HepG2 (cell line): ENCODE measurements around the gene MOV10L1. TPM values are rescaled to one million over a fixed set of nuclear protein-coding genes. Genes with fewer than 3 reads are reported as not detected.
A peak's percentile ranks its signal among the peaks of the same experiment; 100 is the strongest.

Experiments used
- EED ChIP-seq: sonication (generic); formaldehyde crosslinking; IDR thresholded peaks from 2 replicates; pipeline ENCODE4 v1.5.0; 2020; ENCODE audit warnings: mild to moderate bottlenecking, missing genetic modification reagents
- EZH2 ChIP-seq: conservative IDR thresholded peaks from 2 replicates; pipeline ENCODE4 v1.6.1; 2012; ENCODE audit warnings: mild to moderate bottlenecking, low read depth, low read length, moderate library complexity
- FIP1L1 ChIP-seq: fragments of 200-400 bp; formaldehyde crosslinking; IDR thresholded peaks from 2 replicates; pipeline ENCODE4 v1.6.1; 2018; ENCODE audit warnings: low read depth, mild to moderate bottlenecking, low read length, moderate library complexity, borderline replicate concordance; ENCODE audit not compliant: insufficient read depth
- FOXA3 ChIP-seq: IDR thresholded peaks from 2 replicates; pipeline ENCODE4 v1.6.1; 2016; ENCODE audit warnings: missing genetic modification reagents, missing compliant biosample characterization
- FOXK1 ChIP-seq: sonication (generic); formaldehyde crosslinking; IDR thresholded peaks from 2 replicates; pipeline ENCODE4 v1.4.0; 2020; ENCODE audit warnings: low read depth, missing genetic modification reagents, borderline replicate concordance
- GATAD2A ChIP-seq: IDR thresholded peaks from 2 replicates; pipeline ENCODE4 v1.6.1; 2016
- HMG20B ChIP-seq: conservative IDR thresholded peaks from 2 replicates; pipeline ENCODE4 v1.6.1; 2016; ENCODE audit warnings: missing genetic modification reagents, missing compliant biosample characterization
- KAT7 ChIP-seq: IDR thresholded peaks from 2 replicates; pipeline ENCODE4 v1.6.1; 2018; ENCODE audit warnings: borderline replicate concordance, missing compliant biosample characterization
- KLF12 ChIP-seq: sonication (generic); formaldehyde crosslinking; IDR thresholded peaks from 2 replicates; pipeline ENCODE4 v1.4.0; 2020; ENCODE audit warnings: missing genetic modification reagents, borderline replicate concordance
- MZF1 ChIP-seq: sonication (generic); formaldehyde crosslinking; IDR thresholded peaks from 2 replicates; pipeline ENCODE4 v1.8.1; 2023; ENCODE audit warnings: mild to moderate bottlenecking, missing genetic modification reagents, borderline replicate concordance
- NFATC3 ChIP-seq: sonication (generic); formaldehyde crosslinking; IDR thresholded peaks from 2 replicates; pipeline ENCODE4 v1.5.1; 2020; ENCODE audit warnings: mild to moderate bottlenecking, missing genetic modification reagents
- SALL2 ChIP-seq: sonication (generic); formaldehyde crosslinking; IDR thresholded peaks from 2 replicates; pipeline ENCODE4 v1.8.1; 2023; ENCODE audit warnings: mild to moderate bottlenecking, missing genetic modification reagents, inconsistent platforms
- STAT5B ChIP-seq: sonication (generic); formaldehyde crosslinking; IDR thresholded peaks from 2 replicates; pipeline ENCODE4 v1.4.0; 2020; ENCODE audit warnings: missing genetic modification reagents
- ZBTB42 ChIP-seq: sonication (generic); formaldehyde crosslinking; IDR thresholded peaks from 2 replicates; pipeline ENCODE4 v1.5.0; 2020; ENCODE audit warnings: mild to moderate bottlenecking, missing genetic modification reagents
- ZKSCAN1 ChIP-seq: fragments of 150-350 bp; IDR thresholded peaks from 2 replicates; pipeline ENCODE4 v1.6.1; 2014; ENCODE audit warnings: low read length
- ZNF562 ChIP-seq: sonication (generic); formaldehyde crosslinking; IDR thresholded peaks from 2 replicates; pipeline ENCODE4 v1.8.0; 2022; ENCODE audit warnings: missing genetic modification reagents, borderline replicate concordance
- ZNF564 ChIP-seq: sonication (generic); formaldehyde crosslinking; IDR thresholded peaks from 2 replicates; pipeline ENCODE4 v1.8.1; 2023; ENCODE audit warnings: mild to moderate bottlenecking, missing genetic modification reagents
- ZNF598 ChIP-seq: sonication (generic); formaldehyde crosslinking; IDR thresholded peaks from 2 replicates; pipeline ENCODE4 v1.5.1; 2020; ENCODE audit warnings: mild to moderate bottlenecking, missing genetic modification reagents, borderline replicate concordance
- ZNF720 ChIP-seq: sonication (generic); formaldehyde crosslinking; IDR thresholded peaks from 2 replicates; pipeline ENCODE4 v1.4.0; 2020; ENCODE audit warnings: missing genetic modification reagents
- ZSCAN31 ChIP-seq: sonication (generic); formaldehyde crosslinking; IDR thresholded peaks from 2 replicates; pipeline ENCODE4 v1.5.0; 2020; ENCODE audit warnings: low read depth, mild to moderate bottlenecking, missing genetic modification reagents
- polyA plus RNA-seq, 8 experiments: library from polyadenylated mRNA; depleted of rRNA in 3 of 8; stranded (reverse) in 7 of 8; unstranded in 1 of 8; fragments of >200 nt; fragmentation: Illumina TruSeq in 4 of 8; extraction: Trizol in 4 of 8; gene quantifications; 2 replicates each; pipeline versions ENCODE4 v1.2.1 to v1.2.3, GENCODE V29; 2011 to 2016; ENCODE audit warnings: low read depth in 4 of 8, missing spikeins in 1 of 8, mixed read lengths in 1 of 8; ENCODE audit not compliant: insufficient read depth in 1 of 8
- total RNA-seq, 5 experiments: library from RNA; depleted of rRNA; stranded (reverse); fragments of >200 nt; fragmentation: Illumina TruSeq; extraction: Trizol; gene quantifications; 2 replicates each; pipeline ENCODE4 v1.2.3, GENCODE V29; 2016; ENCODE audit warnings: low read depth in 1 of 5
- TF ChIP-seq, protein P1 (sequence below): IDR thresholded peaks from 2 replicates; pipeline ENCODE4 v1.6.1; 2016; ENCODE audit warnings: missing genetic modification reagents, missing compliant biosample characterization
- TF ChIP-seq, protein P2 (sequence below): sonication (generic); formaldehyde crosslinking; conservative IDR thresholded peaks from 2 replicates; pipeline ENCODE4 v1.8.0; 2022; ENCODE audit warnings: missing genetic modification reagents
- TF ChIP-seq, protein P3 (sequence below): sonication (generic); formaldehyde crosslinking; IDR thresholded peaks from 2 replicates; pipeline ENCODE4 v1.4.0; 2020; ENCODE audit warnings: missing genetic modification reagents, mild to moderate bottlenecking, borderline replicate concordance
- TF ChIP-seq, protein P4 (sequence below): sonication (generic); formaldehyde crosslinking; IDR thresholded peaks from 2 replicates; pipeline ENCODE4 v1.5.0; 2020; ENCODE audit warnings: missing genetic modification reagents, mild to moderate bottlenecking, borderline replicate concordance

The MOV10L1 gene
- total and polyA plus RNA-seq, 2 of the 13 experiments (the other 11 are each of a cell fraction or from before 2014, with no cell fraction given), result 0.11 to 0.12 TPM

DNA sequence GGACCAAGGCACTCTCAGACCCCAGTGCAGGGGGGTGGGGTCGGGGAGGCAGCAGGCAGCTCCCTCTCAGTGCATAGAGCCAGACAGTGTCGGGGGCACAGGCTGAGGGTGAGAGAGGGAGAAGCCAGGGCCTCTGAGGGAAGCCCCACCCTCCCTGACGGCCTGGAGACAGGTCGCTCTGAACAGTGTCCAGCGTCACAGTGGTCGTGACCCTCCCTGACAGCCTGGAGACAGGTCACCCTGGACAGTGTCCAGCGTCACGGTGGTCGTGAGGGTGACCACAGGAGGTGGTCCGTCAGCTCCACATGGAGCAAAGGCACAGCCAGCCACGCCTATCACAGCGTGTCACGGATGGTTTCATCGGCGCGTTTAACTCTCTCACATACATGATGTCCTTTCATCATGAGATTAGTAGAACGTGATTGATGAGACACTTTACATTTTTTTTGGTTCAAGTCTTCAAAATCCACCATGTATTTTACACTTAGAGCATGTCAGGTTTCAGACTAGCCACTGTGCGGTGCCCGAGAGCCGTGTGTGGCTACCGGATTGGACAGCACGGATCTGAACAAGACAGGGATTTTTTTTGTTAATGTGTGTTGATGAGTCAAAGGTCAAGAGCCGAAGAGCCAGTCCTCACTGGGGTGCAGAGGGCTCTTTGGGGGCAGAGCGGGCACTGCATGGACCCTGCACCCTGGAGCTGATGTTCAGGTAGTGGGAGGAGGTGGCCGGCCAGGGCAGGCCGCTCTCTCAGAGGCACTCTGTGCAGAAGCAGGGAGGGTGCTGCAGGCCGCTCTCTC, 56.8 kb downstream of the MOV10L1 start (continued):
- no peak for TF ChIP-seq FOXA3
- TF ChIP-seq SALL2, result no peak
- TF ChIP-seq ZNF598 (CRISPR knock-in tag), result no peak
- TF ChIP-seq KLF12 (CRISPR knock-in tag), result peak; percentile 16; the same call in 1 of the 2 replicates
- no peak for TF ChIP-seq STAT5B
- TF ChIP-seq, protein P1, sequence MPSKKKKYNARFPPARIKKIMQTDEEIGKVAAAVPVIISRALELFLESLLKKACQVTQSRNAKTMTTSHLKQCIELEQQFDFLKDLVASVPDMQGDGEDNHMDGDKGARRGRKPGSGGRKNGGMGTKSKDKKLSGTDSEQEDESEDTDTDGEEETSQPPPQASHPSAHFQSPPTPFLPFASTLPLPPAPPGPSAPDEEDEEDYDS (CRISPR knock-in tag), result peak; percentile 33; the same call in 1 of the 2 replicates
- peak; percentile 66 for TF ChIP-seq GATAD2A (CRISPR knock-in tag)
- TF ChIP-seq, protein P2, sequence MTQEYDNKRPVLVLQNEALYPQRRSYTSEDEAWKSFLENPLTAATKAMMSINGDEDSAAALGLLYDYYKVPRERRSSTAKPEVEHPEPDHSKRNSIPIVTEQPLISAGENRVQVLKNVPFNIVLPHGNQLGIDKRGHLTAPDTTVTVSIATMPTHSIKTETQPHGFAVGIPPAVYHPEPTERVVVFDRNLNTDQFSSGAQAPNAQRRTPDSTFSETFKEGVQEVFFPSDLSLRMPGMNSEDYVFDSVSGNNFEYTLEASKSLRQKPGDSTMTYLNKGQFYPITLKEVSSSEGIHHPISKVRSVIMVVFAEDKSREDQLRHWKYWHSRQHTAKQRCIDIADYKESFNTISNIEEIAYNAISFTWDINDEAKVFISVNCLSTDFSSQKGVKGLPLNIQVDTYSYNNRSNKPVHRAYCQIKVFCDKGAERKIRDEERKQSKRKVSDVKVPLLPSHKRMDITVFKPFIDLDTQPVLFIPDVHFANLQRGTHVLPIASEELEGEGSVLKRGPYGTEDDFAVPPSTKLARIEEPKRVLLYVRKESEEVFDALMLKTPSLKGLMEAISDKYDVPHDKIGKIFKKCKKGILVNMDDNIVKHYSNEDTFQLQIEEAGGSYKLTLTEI (CRISPR knock-in tag), result no peak
- TF ChIP-seq ZKSCAN1, result no peak
- no peak for TF ChIP-seq MZF1 (CRISPR knock-in tag)
- no peak for TF ChIP-seq FOXK1
- TF ChIP-seq, protein P3, sequence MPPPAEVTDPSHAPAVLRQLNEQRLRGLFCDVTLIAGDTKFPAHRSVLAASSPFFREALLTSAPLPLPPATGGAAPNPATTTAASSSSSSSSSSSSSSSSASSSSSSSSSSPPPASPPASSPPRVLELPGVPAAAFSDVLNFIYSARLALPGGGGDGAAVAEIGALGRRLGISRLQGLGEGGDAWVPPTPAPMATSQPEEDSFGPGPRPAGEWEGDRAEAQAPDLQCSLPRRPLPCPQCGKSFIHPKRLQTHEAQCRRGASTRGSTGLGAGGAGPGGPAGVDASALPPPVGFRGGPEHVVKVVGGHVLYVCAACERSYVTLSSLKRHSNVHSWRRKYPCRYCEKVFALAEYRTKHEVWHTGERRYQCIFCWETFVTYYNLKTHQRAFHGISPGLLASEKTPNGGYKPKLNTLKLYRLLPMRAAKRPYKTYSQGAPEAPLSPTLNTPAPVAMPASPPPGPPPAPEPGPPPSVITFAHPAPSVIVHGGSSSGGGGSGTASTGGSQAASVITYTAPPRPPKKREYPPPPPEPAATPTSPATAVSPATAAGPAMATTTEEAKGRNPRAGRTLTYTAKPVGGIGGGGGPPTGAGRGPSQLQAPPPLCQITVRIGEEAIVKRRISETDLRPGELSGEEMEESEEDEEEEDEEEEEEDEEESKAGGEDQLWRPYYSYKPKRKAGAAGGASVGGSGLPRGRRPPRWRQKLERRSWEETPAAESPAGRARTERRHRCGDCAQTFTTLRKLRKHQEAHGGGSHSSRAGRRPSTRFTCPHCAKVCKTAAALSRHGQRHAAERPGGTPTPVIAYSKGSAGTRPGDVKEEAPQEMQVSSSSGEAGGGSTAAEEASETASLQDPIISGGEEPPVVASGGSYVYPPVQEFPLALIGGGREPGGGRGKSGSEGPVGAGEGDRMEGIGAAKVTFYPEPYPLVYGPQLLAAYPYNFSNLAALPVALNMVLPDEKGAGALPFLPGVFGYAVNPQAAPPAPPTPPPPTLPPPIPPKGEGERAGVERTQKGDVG, result no peak
- no peak for TF ChIP-seq FIP1L1
- TF ChIP-seq EED (CRISPR knock-in tag), result 0 out of 2 replicates have a peak, but pooled peaks have one; percentile 19
- no peak for TF ChIP-seq KAT7
- no peak for TF ChIP-seq ZNF562
- 0 out of 2 replicates have a peak, but pooled peaks have one; percentile 45 for TF ChIP-seq HMG20B (CRISPR knock-in tag)
- no peak for TF ChIP-seq EZH2
- no peak for TF ChIP-seq ZNF564
- no peak for TF ChIP-seq NFATC3 (CRISPR knock-in tag)
- TF ChIP-seq ZSCAN31 (CRISPR knock-in tag), result no peak
- TF ChIP-seq ZNF720 (CRISPR knock-in tag), result no peak
- TF ChIP-seq, protein P4, sequence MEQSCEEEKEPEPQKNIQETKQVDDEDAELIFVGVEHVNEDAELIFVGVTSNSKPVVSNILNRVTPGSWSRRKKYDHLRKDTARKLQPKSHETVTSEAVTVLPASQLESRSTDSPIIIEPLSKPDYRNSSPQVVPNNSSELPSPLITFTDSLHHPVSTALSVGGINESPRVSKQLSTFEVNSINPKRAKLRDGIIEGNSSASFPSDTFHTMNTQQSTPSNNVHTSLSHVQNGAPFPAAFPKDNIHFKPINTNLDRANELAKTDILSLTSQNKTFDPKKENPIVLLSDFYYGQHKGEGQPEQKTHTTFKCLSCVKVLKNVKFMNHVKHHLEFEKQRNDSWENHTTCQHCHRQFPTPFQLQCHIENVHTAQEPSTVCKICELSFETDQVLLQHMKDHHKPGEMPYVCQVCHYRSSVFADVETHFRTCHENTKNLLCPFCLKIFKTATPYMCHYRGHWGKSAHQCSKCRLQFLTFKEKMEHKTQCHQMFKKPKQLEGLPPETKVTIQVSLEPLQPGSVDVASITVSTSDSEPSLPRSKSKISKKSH (CRISPR knock-in tag), result no peak
- TF ChIP-seq ZBTB42, result no peak
